ENCODE data around the gene URB1. TPM values are rescaled to one million over a fixed set of nuclear protein-coding genes. Genes with fewer than 3 reads are reported as not detected.

The URB1 gene
- total and polyA plus RNA-seq, 2 of the 8 experiments (the other 6 are each of a cell fraction or from before 2014, with no cell fraction given), result 8.1 to 28.9 TPM

DNA sequence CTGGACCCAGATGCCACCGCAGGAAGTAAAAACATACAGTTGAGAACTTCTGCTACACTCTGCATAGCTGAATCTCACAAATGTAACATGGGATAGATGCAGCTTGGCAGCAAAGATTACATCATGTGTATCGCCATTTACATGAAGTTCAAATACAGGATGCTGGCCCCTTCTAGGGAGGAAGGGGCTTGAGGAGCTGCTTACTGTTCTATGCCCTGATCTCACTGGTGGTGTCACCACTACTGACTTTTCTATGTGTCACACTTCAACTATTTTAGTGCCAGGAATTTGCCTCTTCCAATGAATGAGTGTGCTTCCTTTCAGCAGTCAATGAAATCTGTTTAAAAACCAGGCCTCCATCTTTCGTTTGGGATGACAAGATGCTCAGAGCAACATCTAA is 63.0 kb downstream of the URB1 start (continued):
- TF ChIP-seq, protein P1, sequence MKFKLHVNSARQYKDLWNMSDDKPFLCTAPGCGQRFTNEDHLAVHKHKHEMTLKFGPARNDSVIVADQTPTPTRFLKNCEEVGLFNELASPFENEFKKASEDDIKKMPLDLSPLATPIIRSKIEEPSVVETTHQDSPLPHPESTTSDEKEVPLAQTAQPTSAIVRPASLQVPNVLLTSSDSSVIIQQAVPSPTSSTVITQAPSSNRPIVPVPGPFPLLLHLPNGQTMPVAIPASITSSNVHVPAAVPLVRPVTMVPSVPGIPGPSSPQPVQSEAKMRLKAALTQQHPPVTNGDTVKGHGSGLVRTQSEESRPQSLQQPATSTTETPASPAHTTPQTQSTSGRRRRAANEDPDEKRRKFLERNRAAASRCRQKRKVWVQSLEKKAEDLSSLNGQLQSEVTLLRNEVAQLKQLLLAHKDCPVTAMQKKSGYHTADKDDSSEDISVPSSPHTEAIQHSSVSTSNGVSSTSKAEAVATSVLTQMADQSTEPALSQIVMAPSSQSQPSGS (IDR thresholded peaks at IDR 0.05; ENCODE audit: low read length), result no peak
- TF ChIP-seq CHD2 (IDR thresholded peaks at IDR 0.05; ENCODE audit: low read length) (no peak), RNF2 (IDR thresholded peaks at IDR 0.05; ENCODE audit: borderline replicate concordance, low read depth, low read length, missing control alignments, poor library complexity, severe bottlenecking) (no peak), TAF1 (IDR thresholded peaks at IDR 0.05; ENCODE audit: low read depth, low read length) (no peak), YY1 (IDR thresholded peaks at IDR 0.05; ENCODE audit: low read depth, low read length) (no peak), JUN (IDR thresholded peaks at IDR 0.05; ENCODE audit: low read depth, low read length) (no peak), SUZ12 (IDR thresholded peaks at IDR 0.05; ENCODE audit: low read length) (no peak)
